CD4-positive, alpha-beta T cell treated with Interleukin-6 at 100 ng/mL for 8 hours (primary cell): ENCODE data around the gene LASP1.

Source experiments
- DNase-seq: peaks from one replicate; pipeline ENCODE4 v3.0.0-alpha.2; 2020; ENCODE audit warnings: mixed read lengths, low spot score

LASP1 gene

DNA sequence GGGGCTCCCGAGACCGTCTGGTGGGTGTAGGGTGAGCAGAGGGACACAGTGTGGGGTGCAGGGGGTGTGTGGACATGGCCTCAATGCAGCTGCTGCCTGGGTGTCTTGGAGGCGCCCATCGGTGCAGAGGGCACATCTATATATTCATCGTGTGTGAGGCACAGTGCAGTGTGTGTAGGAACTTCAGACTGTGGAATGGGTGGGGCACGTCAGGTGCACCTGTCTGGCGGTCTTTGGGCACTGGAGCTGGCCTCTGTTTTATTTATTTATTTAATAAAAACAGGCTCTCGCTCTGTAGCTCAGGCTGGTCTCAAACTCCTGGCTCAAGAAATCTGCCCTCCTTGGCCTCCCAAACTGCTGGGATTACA lies 16.8 kb downstream of the LASP1 start:
- DNase-seq, result no peak

DNA sequence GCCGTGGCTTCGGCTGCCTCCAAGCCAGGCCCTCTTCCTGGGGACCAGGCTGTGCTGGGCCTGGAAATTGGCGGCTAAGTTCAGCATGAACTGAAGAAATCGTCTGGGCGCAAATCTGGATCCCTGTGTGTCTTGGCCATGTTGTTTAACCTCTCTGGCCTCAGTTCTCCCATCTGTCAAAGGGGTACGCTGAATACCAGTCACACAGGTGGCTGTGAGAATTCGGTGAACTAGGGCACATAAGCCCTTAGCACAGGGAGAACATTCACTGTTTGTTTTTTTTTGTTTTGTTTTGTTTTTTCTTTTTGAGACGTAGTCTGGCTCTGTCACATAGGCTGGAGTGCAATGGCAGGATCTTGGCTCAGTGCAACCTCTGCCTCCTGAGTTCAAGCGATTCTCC lies 19.0 kb downstream of the LASP1 start:
- DNase-seq, result no peak

DNA sequence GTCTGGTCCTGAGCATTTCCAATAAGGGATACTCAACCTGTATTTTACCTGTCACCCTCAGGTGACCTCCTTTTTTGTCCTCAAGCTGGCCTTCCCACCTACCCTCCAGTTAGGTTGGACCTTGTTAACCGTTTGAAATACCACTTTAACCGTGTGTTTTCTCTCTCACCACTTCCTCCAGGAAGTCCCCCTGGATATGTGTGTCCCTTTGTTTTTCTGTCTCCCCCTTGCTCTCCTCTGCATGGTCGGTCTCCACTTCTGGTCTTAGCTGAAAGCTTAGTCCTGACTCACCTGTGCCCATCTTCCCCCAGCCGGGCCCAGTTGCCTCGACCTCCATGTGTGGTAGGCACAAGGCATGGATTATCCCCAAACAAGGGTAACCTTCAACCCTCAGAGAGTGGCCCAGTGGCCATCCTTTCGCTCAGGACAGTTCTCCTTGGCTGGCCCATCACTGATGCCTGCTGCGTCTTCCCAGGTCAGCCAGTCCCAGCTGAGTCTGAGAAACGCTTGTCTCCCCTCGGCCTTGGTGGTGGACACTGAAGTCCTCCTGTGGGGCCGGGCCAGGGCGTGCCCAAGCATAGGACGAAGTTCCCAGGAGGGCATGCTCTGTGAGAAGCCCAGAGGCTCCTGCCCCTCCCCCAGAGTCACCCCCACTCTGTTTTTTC lies 20.0 kb downstream of the LASP1 start:
- DNase-seq, result no peak

DNA sequence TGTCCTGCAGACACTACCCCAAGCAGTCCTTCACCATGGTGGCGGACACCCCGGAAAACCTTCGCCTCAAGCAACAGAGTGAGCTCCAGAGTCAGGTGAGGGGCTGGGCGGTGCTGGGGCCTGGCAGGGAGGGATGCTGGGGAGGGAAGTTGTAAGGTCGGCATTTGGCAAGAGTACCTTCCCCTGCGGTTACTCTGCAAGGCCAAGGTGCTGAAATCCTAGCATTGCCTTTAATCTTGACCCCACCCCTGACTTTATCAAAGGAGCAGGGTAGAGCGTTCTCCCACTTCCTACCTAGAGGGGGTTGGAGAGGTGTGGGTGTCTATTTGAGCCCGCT lies 20.5 kb downstream of the LASP1 start:
- peak; percentile 35 for DNase-seq

DNA sequence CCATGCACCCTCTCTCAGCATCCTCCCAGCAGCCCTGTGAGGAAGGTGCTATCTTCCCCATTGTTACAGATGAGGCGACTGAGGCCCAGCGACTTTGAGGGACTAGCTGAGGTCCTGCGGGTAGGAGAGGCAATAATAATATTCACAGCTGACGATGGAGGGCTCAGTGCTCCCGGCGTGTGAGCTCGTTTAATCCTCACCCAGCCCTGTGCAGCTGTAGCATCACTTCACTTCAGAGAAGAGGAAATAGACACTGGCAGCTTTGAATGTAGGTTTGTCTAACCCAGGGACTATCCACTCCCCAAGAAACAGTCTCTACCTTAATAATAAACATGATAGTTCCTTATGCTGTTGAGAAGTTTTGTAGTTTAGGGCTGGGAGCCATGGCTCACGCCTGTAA lies 21.6 kb downstream of the LASP1 start:
- DNase-seq, result peak; percentile 25

DNA sequence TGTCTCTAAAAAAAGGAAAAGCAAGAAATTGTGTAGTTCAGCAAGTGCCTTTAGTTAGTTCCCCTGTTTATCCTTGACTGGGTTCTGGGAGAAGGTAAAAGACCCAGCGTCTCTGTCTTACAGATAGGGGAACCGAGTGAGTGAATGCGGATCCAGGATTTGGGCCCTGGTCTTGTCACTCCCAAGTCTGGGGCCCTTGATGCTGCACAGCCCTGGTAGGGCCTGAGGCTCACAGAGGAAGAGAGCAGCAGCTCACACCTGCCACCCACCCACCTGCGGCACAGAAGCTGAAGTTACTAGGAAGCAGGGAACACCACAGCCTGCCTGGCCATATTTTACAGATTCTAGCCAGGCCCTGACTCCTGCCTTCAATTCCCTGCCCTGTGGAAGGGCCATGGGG lies 22.2 kb downstream of the LASP1 start:
- no peak for DNase-seq

DNA sequence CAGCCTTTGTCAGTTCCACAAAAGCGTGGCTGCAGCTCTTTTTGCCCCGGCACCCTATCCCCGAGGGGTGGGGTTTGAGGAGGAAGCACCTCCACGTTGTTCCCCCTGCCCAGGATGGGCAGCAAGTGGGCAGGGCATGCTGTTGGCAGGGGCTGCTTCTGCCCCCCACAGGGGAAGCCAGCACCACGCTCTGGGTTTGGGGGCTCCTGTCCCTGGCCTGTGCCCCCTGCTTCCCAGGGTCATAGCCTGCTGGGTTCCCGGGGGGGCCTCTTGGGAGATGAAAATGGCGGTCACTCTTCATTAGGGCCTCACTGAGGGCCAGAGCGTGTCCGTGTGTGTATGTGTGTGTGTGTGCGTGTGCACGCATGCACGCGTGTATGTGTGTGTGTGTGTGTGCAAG lies 22.8 kb downstream of the LASP1 start:
- no peak for DNase-seq

DNA sequence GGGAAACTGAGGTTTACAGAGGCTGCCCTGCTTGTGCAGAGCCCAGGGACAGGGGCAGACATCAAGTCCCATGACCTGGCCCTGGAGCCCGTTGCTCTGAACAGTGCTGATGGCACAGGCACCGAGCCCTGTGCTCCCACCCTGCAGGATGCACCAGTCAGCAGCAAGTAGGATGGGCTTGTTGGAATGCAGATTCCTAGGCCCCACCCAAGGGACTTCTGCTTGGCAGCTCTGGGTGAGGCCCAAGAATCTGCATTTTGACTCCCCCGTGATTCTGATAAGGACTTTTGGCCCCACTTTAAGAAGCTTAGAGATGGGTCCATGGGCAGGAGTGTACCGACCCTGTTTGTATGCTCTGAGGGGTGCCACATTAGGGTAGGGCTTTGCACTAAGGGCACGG lies 23.3 kb downstream of the LASP1 start:
- no peak for DNase-seq

DNA sequence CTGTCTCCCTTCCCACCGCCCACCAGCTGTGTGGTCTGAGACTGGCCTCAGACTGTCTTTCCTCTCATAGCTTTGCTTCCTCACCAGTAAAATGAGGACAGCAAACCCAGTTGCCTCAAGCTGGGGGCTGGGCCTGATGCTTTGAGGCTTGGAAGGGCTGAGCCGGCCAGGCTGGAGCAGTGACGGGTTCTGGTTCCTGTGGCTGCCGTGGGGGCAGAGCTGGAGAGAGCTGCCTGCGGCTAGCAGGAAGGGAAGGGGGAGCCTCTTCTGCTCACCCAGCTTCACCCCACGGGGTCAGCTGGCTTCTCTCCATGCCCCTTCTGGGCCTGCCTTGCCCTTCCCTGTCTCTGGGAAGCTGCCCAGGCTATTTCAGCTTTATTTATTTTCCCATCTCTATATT lies 23.7 kb downstream of the LASP1 start:
- DNase-seq, result no peak

DNA sequence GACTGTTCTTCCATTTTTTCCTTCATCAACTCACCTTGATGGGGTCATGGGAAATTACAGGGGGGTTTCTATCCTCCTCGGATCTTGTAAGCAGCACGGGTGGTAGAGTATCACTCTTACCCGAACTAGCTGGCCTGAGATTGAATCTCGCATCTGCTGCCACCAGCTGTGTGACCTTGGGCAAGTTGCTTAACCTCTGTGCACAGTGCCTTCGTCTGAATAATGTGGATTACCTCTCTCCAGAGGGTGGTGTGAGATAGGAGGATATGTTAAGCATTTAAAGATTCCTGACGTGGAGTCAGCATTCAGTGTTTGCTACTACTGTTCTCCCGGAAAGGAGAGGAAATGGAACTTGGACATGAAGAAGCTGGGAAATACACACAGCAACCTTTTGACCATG lies 24.4 kb downstream of the LASP1 start:
- DNase-seq, result no peak

DNA sequence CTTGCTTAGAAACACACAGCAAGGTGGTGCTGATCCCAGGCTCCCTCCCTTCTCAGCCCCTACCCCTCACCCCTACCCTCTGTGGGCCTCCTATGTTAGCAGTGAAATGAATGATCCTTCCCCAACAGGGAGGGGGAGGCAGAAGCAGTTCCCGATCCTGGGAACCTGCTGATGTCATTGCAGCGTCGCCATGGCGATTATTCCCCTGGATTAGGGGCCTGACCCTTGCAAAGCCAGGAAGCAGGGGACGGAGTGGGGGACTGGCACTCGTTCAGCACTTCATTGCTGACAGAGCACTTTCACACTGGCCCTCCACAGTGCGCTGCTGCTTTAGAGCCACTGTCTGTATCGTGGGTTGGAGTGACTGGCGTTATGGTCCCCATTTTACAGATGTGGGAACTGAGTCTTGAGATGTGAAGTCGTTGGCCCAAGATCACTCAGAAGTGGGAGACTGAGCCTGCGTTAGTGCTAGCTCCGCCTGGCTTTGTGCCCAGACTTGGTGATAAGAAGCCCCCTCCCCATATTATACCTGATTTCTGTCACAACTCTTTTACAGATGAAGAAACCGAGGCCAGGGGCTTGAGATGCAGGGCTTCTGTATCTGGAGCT lies 26.6 kb downstream of the LASP1 start:
- no peak for DNase-seq

DNA sequence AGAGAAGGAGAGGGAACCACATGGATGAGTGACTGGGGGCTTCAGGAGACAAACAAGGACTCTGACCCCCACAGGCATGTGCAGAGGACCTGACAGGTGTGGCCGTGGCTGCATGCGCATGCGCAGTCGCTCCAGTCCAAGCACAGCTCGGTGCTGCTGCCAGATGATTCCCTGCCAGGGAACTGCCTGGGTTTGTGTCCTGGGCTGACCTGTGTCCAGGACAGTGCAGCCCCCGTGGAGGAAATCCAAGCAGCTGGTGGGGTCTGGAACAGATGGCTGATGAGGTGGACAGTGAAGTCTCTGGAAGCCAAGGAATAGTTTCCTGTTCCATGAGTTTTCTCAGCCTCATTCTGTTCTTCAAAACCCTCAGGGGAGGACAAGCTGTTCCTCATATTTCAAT lies 27.3 kb downstream of the LASP1 start:
- DNase-seq, result no peak

DNA sequence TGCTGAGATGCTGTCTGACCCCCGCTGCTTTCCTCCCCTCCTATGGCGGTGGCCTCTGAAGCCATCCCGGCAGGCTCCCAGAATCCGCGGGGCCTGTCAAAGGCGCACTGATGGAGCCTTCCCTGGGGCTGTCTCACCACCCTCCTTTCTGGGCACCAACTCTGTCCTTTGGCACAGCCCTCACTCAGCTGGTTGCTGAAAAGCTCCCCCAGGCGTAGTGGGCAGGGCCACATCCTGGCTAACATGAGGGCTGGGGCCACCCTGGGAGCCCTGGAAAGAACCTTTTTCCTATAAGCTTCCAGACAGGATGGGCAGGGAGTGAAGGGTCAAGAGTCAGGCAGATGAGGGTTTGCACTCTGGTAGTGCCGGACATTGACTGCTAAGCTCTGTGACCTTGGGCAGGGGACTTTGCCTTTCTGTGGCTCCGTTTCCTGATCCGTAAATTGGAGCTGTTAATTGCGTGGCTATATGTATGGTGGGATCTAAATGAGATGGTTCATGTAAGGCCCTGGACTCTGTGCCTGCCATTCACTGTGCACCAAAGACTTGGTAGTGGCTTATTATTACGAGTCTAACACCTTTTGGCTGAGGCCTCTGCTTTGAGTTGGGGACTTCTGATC lies 27.9 kb downstream of the LASP1 start:
- DNase-seq, result no peak

DNA sequence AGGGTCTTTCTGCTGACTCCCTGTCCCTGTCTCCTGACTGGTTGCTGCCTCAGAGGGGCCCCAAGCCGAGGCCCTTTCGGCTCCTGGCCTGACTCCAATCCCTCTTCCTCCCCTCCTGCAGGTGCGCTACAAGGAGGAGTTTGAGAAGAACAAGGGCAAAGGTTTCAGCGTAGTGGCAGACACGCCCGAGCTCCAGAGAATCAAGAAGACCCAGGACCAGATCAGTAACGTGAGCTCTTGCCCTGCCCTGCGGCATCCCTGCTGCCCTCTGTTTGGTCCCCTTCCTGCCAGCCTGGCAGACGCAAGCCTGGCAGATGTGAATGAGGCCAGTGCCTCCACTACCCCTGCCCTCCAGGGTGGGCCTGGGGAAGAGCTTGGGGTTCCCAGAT lies 28.4 kb downstream of the LASP1 start:
- DNase-seq, result peak; percentile 23

DNA sequence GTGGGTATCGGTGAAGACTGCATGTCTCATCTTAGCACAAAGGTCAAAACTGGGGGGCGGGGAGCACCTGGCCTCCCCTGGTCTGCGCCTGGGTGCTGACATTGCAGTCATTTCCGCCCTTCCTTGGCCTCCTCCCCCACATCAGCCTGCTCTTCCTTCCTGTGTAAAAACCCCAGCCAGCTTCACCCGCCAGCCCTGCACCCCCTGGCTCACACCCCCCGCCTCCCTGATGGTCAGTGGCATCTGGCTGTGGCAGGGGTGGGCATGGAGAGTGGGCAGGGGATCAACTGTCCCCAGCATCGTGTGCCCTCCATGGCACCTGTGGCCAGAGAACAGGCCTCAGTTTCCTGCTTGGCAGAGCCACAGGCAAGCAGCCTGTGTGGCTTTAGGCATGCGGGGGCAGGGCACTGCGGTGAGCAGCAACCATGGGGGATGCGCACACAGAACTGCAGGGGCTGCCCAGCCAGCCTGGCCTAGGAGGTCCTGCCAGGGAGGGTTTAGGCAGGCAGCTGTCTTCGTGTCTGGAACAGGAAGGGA lies 29.0 kb downstream of the LASP1 start:
- peak; percentile 85 for DNase-seq

DNA sequence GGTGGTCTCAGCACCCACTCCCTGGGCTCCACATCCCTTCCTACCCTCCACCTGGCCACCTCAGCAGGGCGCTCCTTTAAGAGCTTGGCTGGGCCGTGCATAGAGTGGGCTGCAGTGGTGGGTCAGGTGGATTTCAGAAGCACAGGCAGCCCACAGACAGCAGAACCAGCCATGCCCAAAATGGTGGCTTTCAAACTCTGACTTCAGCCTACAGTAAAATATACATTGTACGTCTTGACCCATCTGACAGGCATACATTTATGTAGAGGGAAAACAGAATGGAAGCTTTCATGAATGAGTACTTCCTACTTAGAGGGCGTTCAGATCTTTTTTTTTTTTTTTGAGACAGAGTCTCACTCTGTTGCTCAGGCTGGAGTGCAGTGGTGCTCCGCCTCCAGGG lies 29.6 kb downstream of the LASP1 start:
- no peak for DNase-seq

DNA sequence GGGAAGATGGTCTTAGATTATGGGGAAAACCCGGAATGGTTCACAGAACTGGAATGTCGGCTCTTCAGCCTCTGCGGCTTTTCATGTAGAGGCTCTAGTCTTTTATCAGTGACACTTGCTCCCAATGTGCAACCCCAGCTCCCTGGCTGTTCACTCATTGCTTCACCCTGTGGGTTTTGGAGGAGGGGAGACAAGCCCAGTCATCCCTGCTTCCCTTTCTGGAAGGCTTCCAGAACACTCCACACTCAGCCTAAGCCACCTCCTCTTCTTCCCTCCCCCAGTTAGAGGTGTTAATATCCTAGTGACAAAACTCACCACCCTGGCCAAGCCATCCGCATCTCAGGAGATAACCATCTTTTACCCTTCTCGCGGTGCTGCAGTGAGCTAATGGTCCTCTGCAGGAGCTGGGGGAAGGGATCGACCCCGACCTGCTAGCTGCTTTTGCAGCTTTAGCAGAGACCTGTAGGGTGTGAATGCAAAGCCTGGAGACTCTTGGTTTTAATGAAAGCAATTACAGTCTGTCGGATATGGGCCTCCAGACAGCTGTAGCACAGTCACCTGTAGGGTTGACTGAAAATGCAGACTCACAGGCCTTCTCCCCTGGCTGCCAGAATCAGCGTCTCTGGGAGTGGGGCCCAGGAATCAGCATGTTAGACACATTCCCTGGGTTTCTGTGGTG lies 31.3 kb downstream of the LASP1 start:
- peak; percentile 24 for DNase-seq

DNA sequence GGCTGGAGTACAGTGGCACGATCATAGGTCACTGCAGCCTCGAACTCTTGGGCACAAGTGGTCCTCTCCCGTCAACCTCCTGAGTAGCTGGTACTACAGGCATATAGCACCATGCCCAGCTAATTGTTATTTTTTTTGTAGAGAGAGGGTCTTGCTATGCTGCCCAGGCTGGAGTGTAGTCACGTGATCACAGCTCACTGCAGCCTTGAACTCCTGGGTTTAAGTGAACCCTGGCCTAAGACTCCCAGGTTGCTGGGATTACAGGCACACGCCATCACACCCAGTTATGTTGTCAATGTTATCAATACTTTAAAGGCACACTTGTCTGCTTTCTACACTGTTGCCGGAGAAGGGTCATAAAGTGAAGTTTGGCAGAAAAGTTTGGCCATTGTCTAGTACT lies 33.5 kb downstream of the LASP1 start:
- no peak for DNase-seq

DNA sequence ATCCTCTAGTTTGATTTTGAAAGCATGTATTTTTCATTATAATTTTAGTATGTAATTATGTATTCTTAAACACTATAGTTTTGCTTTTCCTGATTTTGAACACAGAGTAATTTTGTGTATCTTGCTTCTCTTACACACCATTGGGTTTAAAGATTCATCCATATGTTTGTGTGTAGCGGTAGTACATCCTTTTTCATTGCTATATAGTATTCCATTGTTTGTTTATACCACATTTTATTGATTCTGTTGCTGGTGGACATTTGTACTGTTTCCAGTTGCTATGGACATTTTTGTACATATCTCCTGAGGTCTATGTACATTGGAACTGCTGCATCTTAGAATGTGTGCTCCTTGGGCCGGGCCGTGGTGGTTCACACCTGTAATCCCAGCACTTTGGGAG lies 35.0 kb downstream of the LASP1 start:
- no peak for DNase-seq

DNA sequence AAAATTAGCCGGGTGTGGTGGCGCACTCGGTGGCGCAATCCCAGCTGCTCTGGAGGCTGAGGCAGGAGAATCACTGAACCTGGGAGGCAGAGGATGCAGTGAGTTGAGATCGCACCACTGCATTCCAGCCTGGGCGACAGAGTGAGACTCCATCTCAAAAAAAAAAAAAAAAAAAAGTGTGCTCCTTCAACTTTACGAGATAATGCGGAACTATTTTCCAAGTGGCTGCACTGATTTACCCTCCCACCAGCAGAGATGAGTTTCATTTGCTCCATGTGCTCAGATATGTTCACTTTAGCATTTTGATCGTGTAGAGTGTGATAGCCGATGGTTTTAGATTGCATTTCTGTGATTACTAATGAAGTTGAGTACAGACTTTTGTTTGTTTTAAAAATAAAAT lies 35.5 kb downstream of the LASP1 start:
- no peak for DNase-seq

DNA sequence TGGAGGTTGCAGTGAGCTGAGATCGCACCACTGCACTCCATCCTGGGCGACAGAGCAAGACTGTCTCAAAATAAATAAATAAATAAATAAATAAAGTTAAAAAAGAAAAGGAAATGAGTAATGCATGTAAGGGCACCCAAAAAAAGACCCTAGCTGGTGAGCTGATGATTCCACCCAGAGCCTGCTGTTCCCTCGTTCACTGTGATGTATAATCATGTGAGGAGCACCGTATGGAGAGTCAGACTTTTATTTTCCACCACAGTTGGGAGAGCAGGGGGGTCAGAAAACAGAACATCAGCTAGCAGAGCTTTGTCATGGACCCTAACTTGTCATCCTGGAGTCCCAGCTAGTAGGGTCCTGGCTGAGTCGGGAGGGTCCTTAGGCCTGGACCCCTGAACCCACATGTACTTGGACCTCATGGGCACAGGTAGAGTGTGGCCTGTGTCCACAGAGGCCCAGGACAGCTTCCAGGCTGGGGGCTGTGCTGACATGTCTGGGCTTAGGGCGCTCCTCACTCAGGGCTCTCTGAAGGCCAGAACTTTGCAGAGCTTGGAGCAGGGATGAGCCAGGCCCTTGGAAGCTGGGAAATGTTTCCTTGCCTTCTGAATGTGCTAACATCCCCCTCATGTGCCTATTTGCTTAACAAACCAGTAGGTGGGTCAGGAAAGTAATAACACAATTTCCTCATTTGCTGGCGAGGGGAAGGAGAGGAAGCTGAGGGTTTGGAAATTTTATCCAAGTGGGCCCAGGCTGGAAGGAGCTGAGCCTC lies 36.8 kb downstream of the LASP1 start:
- DNase-seq, result no peak

DNA sequence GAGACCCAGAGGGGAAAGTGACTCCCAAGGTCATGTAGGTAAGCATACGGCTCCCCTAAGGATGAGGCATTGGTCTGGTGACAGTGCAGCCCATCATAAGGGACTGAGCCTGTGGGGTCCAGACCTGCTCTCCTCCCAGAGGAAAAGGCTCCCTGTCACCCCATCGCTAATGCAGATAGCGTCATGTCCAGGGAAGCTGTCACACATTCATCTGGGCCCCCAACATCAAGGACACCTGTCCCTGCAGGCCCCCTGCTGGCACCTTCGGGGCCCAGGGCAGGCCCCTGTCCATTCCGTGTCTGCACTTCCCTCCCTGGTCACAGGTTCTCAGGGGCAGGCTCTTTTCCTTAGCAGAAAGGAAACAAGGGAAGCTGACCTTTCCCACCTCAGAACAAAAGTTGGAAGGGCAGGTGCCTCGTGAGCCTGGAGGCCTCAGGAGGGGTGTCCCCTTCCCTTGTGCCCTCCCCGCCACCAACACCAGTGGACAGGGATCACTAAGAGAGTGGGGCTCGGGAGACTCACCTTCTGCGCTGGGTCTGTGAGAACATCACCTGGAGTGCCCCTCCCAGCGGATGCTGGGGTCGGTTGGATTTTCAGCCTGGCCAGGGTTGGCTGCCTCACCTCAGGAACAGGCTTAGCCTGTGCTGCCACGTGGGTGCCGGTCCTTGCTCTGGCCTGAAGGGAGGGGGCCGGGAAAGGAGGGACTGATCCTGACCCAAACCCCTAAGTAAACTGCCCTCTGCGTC lies 38.2 kb downstream of the LASP1 start:
- no peak for DNase-seq
